HEK293T (cell line): ENCODE data around the gene ARHGAP28.

Source experiments
- FOXK2 ChIP-seq: fragments of 450-650 bp; IDR thresholded peaks from 2 replicates; pipeline ENCODE4 v1.6.1; 2016; ENCODE audit warnings: mild to moderate bottlenecking
- FOXM1 ChIP-seq: fragments of 450-650 bp; IDR thresholded peaks from 2 replicates; pipeline ENCODE4 v1.6.1; 2017; ENCODE audit warnings: mild to moderate bottlenecking, borderline replicate concordance
- L3MBTL2 ChIP-seq: fragments of 450-650 bp; conservative IDR thresholded peaks from 2 replicates; pipeline ENCODE4 v1.6.1; 2016; ENCODE audit warnings: mild to moderate bottlenecking
- NFRKB ChIP-seq: fragments of 450-650 bp; IDR thresholded peaks from 2 replicates; pipeline ENCODE4 v1.6.1; 2016; ENCODE audit warnings: mild to moderate bottlenecking, moderate library complexity
- PKNOX1 ChIP-seq: fragments of 450-650 bp; IDR thresholded peaks from 2 replicates; pipeline ENCODE4 v1.6.1; 2016
- SP1 ChIP-seq: fragments of 450-650 bp; IDR thresholded peaks from 2 replicates; pipeline ENCODE4 v1.6.1; 2017
- SUZ12 ChIP-seq: fragments of 450-650 bp; IDR thresholded peaks from 2 replicates; pipeline ENCODE4 v1.6.1; 2016; ENCODE audit warnings: mild to moderate bottlenecking
- TARDBP ChIP-seq: fragments of 450-650 bp; IDR thresholded peaks from 2 replicates; pipeline ENCODE4 v1.6.1; 2016

- no peak for TF ChIP-seq NFRKB
- no peak for TF ChIP-seq TARDBP
- no peak for TF ChIP-seq FOXK2
- TF ChIP-seq PKNOX1, result no peak
- no peak for TF ChIP-seq FOXM1
- no peak for TF ChIP-seq SP1
- TF ChIP-seq SUZ12, result no peak
- no peak for TF ChIP-seq L3MBTL2
Measured at GRCh38 chr18:6951336-6952090, 222.0 kb downstream of the ARHGAP28 start.
